K562 (cell line): ENCODE data around the gene RNLS. TPM values are rescaled to one million over a fixed set of nuclear protein-coding genes. Genes with fewer than 3 reads are reported as not detected.

Source experiments
- ATAC-seq: fragments of 200-7000 bp; cut with Tn5 transposase; 3 replicates; pipeline ENCODE4 v1.9.1; 2020; ENCODE audit warnings: moderate library complexity
- BruUV-seq: library from RNA; stranded (reverse); fragments of 400-500 nt; replicated peaks from 2 replicates; lab custom pipeline; 2021; lab: Mats Ljungman, UMichigan
- CTCF ChIA-PET: fragments of 300-600 bp; formaldehyde crosslinking; extraction: SDS; loops from one replicate; lab custom pipeline; 2021; ENCODE audit warnings: low intra/inter-chr PET ratio; lab: Yijun Ruan, JAX
- POLR2A ChIA-PET: fragments of 300-600, 350-650 bp; sonication (Branson Sonifier 250); formaldehyde crosslinking; extraction: SDS; loops from one replicate; lab custom pipeline; 2021; ENCODE audit warnings: antibody characterized with exemption, inconsistent platforms; lab: Yijun Ruan, JAX
- DNase-seq, 4 experiments: peaks; one replicate each; pipeline versions ENCODE4 v3.0.0 to v3.0.0-alpha.2; 2011 to 2018; ENCODE audit warnings: low spot score in 3 of 4, mixed read lengths in 3 of 4; ENCODE audit errors: extremely low read depth in 1 of 4
- FAIRE-seq: peaks from 2 replicates; lab custom pipeline; 2011; peaks lifted over from hg19 to GRCh38; lab: Jason Lieb, UNC
- H2AFZ ChIP-seq: 2 replicates; pipeline ENCODE4 v1.6.0; 2011; ENCODE audit warnings: low read depth, low read length, control low read depth, inconsistent platforms
- H3K27ac ChIP-seq: fragments of 200-600 bp; 3 replicates; pipeline ENCODE4 v1.8.0; 2011; ENCODE audit warnings: low read depth, mild to moderate bottlenecking, control low read depth, inconsistent platforms, low read length, moderate library complexity, mixed read lengths; ENCODE audit errors: extremely low read depth
- H3K27me3 ChIP-seq, 2 experiments: fragments of 300-600 bp in 1 of 2; 2 replicates in 1 of 2; 3 replicates in 1 of 2; pipeline versions ENCODE4 v1.6.0 to v1.8.0; 2011; ENCODE audit warnings: inconsistent platforms in 2 of 2, low read length in 2 of 2, mild to moderate bottlenecking in 1 of 2, mixed read lengths in 1 of 2, moderate library complexity in 1 of 2; ENCODE audit not compliant: control insufficient read depth in 2 of 2, insufficient read depth in 2 of 2
- H3K36me3 ChIP-seq: fragments of 300-600 bp; 3 replicates; pipeline ENCODE4 v1.8.0; 2011; ENCODE audit warnings: mild to moderate bottlenecking, low read length, inconsistent platforms; ENCODE audit not compliant: control insufficient read depth, insufficient read depth
- H3K4me1 ChIP-seq, 2 experiments: fragments of 200-600 bp in 1 of 2; replicated peaks in 1 of 2; 2 replicates in 1 of 2; 3 replicates in 1 of 2; pipeline versions ENCODE4 v1.5.1 to v1.8.0; 2011; ENCODE audit warnings: inconsistent platforms in 2 of 2, low read length in 2 of 2, mild to moderate bottlenecking in 1 of 2, mixed read lengths in 1 of 2, moderate library complexity in 1 of 2; ENCODE audit not compliant: control insufficient read depth in 2 of 2, insufficient read depth in 2 of 2
- H3K4me2 ChIP-seq: 2 replicates; pipeline ENCODE4 v1.6.1; 2011; ENCODE audit warnings: low read length, control low read depth, inconsistent platforms, mixed read lengths; ENCODE audit not compliant: insufficient read depth
- H3K4me3 ChIP-seq: fragments of 200-600 bp; sonication (generic), shearing (Covaris generic); 2 replicates; pipeline ENCODE4 v1.5.1; 2016; ENCODE audit warnings: control low read depth, inconsistent platforms
- H3K79me2 ChIP-seq: fragments of 200-600 bp; 3 replicates; pipeline ENCODE4 v1.8.0; 2011; ENCODE audit warnings: low read length, inconsistent platforms; ENCODE audit not compliant: control insufficient read depth, insufficient read depth
- H3K9ac ChIP-seq, 2 experiments: 2 replicates each; pipeline versions ENCODE4 v1.6.0 to v1.6.1; 2011; ENCODE audit warnings: low read depth in 2 of 2, low read length in 2 of 2, control low read depth in 1 of 2, inconsistent platforms in 1 of 2, mild to moderate bottlenecking in 1 of 2, mixed read lengths in 1 of 2; ENCODE audit not compliant: insufficient read depth in 1 of 2
- H3K9me1 ChIP-seq: one replicate; pipeline ENCODE4 v1.6.0; 2011; ENCODE audit warnings: inconsistent platforms, mild to moderate bottlenecking, low read length, moderate library complexity; ENCODE audit not compliant: control insufficient read depth, insufficient read depth
- H3K9me3 ChIP-seq: replicated peaks from 2 replicates; pipeline ENCODE4 v1.5.1; 2011; ENCODE audit warnings: low read depth, low read length, inconsistent platforms; ENCODE audit not compliant: control insufficient read depth, insufficient read depth
- H4K20me1 ChIP-seq: replicated peaks from 2 replicates; pipeline ENCODE4 v1.6.1; 2011; ENCODE audit warnings: low read length, inconsistent platforms, mixed read lengths; ENCODE audit not compliant: control insufficient read depth, insufficient read depth
- GMEB1 ChIP-seq: fragments of 250-450 bp; sonication (Bioruptor Pico); IDR thresholded peaks from 2 replicates; pipeline ENCODE4 v1.4.0; 2020; ENCODE audit warnings: mild to moderate bottlenecking
- ZBED1 ChIP-seq: IDR thresholded peaks from 2 replicates; pipeline ENCODE4 v1.6.1; 2014
- ZNF609 ChIP-seq: sonication (generic); formaldehyde crosslinking; IDR thresholded peaks from 2 replicates; pipeline ENCODE4 v1.8.1; 2023; ENCODE audit warnings: missing genetic modification reagents, mild to moderate bottlenecking, borderline replicate concordance
- WGBS: fragments of 100-300 bp; shearing (Covaris generic); methylation state at CpG from one replicate; pipeline ENCODE4 v1.1.6; 2016; ENCODE audit warnings: low coverage, mixed read lengths; ENCODE audit not compliant: insufficient coverage; ENCODE audit errors: missing lambda C conversion rate; 5-methylcytosine and 5-hydroxymethylcytosine counted together
- in situ Hi-C: fragments of 300-500 bp; cut with MboI; formaldehyde crosslinking; loops from 4 replicates; pipeline ENCODE4 v1.15.0; 2018; ENCODE audit warnings: inconsistent platforms, mixed read lengths
- intact Hi-C: fragments of 100-400 bp; cut with micrococcal nuclease; formaldehyde crosslinking; loops from 2 replicates; pipeline ENCODE4 v1.14.2; 2022
- polyA plus RNA-seq, 8 experiments: library from polyadenylated mRNA; depleted of rRNA in 4 of 8; stranded (reverse) in 5 of 8; unstranded in 3 of 8; fragments of >200 nt; fragmentation: Nextera tagmentation in 2 of 8; fragmentation: Illumina TruSeq in 1 of 8; extraction: Ambion mirVana in 2 of 8; extraction: Trizol in 1 of 8; gene quantifications; 2 replicates each; pipeline versions ENCODE4 v1.2.1 to v1.2.3, GENCODE V29; 2011 to 2014; ENCODE audit warnings: inconsistent platforms in 1 of 8, missing spikeins in 1 of 8
- total RNA-seq, 7 experiments: library from RNA; depleted of rRNA in 6 of 7; stranded (reverse); fragments of >200 nt in 6 of 7; fragmentation: Illumina TruSeq in 2 of 7; extraction: Trizol in 2 of 7; gene quantifications; 2 replicates each; pipeline versions ENCODE4 v1.2.1 to v1.2.3, GENCODE V29; 2011 to 2021; ENCODE audit warnings: low replicate concordance in 1 of 7

Gene RNLS
- total and polyA plus RNA-seq, 9 of the 15 experiments (the other 6 are each of a cell fraction or from before 2014, with no cell fraction given) = 0.14 to 0.72 (median 0.41) TPM; not detected in 3

- H3K4me1 ChIP-seq = no peaks in the 10 kb centered on the region
- no peak overlapping the region for H3K27ac ChIP-seq
- TF ChIP-seq ZNF609 (CRISPR knock-in tag) = no peak
- TF ChIP-seq GMEB1 = no peak
- TF ChIP-seq ZBED1 = no peak
- ATAC-seq (no peak), DNase-seq (no peak), FAIRE-seq (no peak)
- no TSS peak for BruUV-seq
- H3K9me3 ChIP-seq = no peaks in the 10 kb centered on the region
- H2AFZ ChIP-seq = no peak overlapping the region
- H3K79me2 ChIP-seq = no peaks in the 10 kb centered on the region
- H3K4me3 ChIP-seq = no peak overlapping the region
- intact Hi-C loops = no loop called here
- no peaks in the 10 kb centered on the region for H3K27me3 ChIP-seq
- H4K20me1 ChIP-seq = no peaks in the 10 kb centered on the region
- in situ Hi-C loops = no loop called here
- POLR2A ChIA-PET = no interaction called here
- H3K36me3 ChIP-seq = no peaks in the 10 kb centered on the region
- H3K4me2 ChIP-seq = no peak overlapping the region
- H3K9ac ChIP-seq = no peak overlapping the region
- H3K9me1 ChIP-seq = no peaks in the 10 kb centered on the region
- 0% methylated on average over 2 of the region's 2 CpGs for WGBS
- CTCF ChIA-PET = no interaction called here
Observed at GRCh38 chr10:88537322-88537721, 45.8 kb downstream of the RNLS start.
